ENCODE results near the gene RILPL1.

DNA sequence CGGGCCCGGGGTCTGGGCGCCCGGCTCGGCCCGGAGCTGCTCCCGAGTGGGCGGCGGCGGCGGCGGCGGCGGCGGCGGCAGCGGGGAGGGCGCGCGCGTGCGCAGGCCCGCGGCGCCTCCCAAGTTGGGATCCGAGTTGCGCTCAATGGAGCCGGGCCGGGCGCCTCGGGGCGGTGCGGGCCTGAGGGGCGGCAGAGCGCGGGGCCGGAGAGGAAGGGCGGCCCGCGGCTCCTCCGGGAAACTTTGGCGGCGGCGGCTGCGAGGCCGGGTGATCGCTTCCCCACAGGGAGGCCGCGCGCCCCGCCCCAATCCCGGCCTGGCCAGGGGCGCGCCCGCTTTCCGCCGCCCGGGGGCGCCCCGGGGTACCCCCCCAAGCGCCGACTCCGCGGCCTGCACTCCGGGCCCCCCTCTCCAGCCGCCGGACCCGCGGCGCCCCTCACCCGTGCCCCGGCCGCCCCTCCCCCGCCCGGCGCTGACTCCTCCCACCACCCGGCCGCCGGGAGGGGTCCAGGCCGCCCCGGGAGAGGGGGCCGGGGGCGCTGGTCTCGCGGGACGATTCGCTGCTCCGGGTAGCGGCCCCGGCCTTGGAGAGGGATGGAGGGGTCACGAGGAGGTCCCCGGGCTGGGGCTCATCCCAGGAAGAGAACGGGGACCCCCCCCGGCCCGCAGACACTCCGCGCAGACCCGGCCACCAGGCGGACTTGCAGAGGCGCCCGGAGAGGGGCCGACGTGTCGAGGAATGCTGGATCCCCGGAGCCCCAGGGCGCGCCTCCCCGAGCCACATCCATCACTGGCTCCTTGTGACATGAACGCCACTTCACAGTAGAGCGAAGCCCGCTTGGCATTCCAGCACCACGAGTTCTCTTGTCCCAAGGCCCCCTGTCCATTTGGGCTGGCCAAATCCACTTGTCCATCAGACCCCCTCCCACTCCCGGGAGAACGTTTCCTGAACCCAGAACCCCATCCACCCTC is at the start of gene RILPL1:
- no peak for TF ChIP-seq POLR2AphosphoS5 (IDR thresholded peaks at IDR 0.05; ENCODE audit: low read depth, low read length)
- TF ChIP-seq, protein P1, sequence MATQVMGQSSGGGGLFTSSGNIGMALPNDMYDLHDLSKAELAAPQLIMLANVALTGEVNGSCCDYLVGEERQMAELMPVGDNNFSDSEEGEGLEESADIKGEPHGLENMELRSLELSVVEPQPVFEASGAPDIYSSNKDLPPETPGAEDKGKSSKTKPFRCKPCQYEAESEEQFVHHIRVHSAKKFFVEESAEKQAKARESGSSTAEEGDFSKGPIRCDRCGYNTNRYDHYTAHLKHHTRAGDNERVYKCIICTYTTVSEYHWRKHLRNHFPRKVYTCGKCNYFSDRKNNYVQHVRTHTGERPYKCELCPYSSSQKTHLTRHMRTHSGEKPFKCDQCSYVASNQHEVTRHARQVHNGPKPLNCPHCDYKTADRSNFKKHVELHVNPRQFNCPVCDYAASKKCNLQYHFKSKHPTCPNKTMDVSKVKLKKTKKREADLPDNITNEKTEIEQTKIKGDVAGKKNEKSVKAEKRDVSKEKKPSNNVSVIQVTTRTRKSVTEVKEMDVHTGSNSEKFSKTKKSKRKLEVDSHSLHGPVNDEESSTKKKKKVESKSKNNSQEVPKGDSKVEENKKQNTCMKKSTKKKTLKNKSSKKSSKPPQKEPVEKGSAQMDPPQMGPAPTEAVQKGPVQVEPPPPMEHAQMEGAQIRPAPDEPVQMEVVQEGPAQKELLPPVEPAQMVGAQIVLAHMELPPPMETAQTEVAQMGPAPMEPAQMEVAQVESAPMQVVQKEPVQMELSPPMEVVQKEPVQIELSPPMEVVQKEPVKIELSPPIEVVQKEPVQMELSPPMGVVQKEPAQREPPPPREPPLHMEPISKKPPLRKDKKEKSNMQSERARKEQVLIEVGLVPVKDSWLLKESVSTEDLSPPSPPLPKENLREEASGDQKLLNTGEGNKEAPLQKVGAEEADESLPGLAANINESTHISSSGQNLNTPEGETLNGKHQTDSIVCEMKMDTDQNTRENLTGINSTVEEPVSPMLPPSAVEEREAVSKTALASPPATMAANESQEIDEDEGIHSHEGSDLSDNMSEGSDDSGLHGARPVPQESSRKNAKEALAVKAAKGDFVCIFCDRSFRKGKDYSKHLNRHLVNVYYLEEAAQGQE (IDR thresholded peaks at IDR 0.05; ENCODE audit: insufficient read depth in 1 of 2, low read depth in 2 of 2, low read length in 2 of 2) = no peak
